GM23338 (cell line): Measurements from ENCODE around the gene CCL23. TPM values are rescaled to one million over a fixed set of nuclear protein-coding genes. Genes with fewer than 3 reads are reported as not detected.

Experiments
- ATAC-seq: fragments of 200-7000 bp; cut with Tn5 transposase; 3 replicates; pipeline ENCODE4 v1.9.1; 2020
- DNase-seq: peaks from one replicate; pipeline ENCODE4 v3.0.0-alpha.2; 2015; ENCODE audit warnings: low spot score
- H2AFZ ChIP-seq: fragments of 200-600 bp; sonication (generic); 2 replicates; pipeline ENCODE4 v1.8.0; 2016; ENCODE audit warnings: antibody characterized with exemption, mild to moderate bottlenecking, moderate library complexity
- H3F3A ChIP-seq: fragments of 200-600 bp; sonication (generic); replicated peaks from 2 replicates; pipeline ENCODE4 v1.8.0; 2017; ENCODE audit warnings: antibody characterized with exemption, mixed run types, low read depth
- H3K27ac ChIP-seq: fragments of 200-600 bp; sonication (generic); 2 replicates; pipeline ENCODE4 v1.6.1; 2016; ENCODE audit warnings: low read depth
- H3K27me3 ChIP-seq: fragments of 200-600 bp; sonication (generic); 2 replicates; pipeline ENCODE4 v1.8.0; 2016; ENCODE audit warnings: mild to moderate bottlenecking, mixed run types, moderate library complexity; ENCODE audit not compliant: insufficient read depth
- H3K36me3 ChIP-seq: fragments of 200-600 bp; sonication (generic); 2 replicates; pipeline ENCODE4 v1.8.0; 2016; ENCODE audit warnings: mild to moderate bottlenecking; ENCODE audit not compliant: insufficient read depth
- H3K4me1 ChIP-seq: fragments of 200-600 bp; sonication (generic); 2 replicates; pipeline ENCODE4 v1.8.0; 2016; ENCODE audit warnings: mild to moderate bottlenecking, moderate library complexity; ENCODE audit not compliant: insufficient read depth
- H3K4me2 ChIP-seq: fragments of 200-600 bp; sonication (generic); 2 replicates; pipeline ENCODE4 v1.7.1; 2017; ENCODE audit warnings: mixed run types
- H3K4me3 ChIP-seq: fragments of 200-600 bp; sonication (generic); 2 replicates; pipeline ENCODE4 v1.6.1; 2016; ENCODE audit warnings: mixed run types
- H3K79me2 ChIP-seq: fragments of 200-600 bp; sonication (generic); replicated peaks from 2 replicates; pipeline ENCODE4 v1.8.0; 2017; ENCODE audit warnings: mild to moderate bottlenecking; ENCODE audit not compliant: insufficient read depth
- H3K9me2 ChIP-seq: fragments of 200-600 bp; sonication (generic); 2 replicates; pipeline ENCODE4 v1.8.0; 2017; ENCODE audit not compliant: insufficient read depth
- H4K20me1 ChIP-seq: fragments of 200-600 bp; sonication (generic); replicated peaks from 2 replicates; pipeline ENCODE4 v1.8.0; 2017; ENCODE audit warnings: mild to moderate bottlenecking; ENCODE audit not compliant: insufficient read depth
- H3K27ac Mint-ChIP-seq: 2 replicates; pipeline ENCODE4 v1.8.0; 2020; ENCODE audit warnings: inconsistent platforms, mild to moderate bottlenecking, moderate library complexity, mixed read lengths
- H3K27me3 Mint-ChIP-seq: 3 replicates; pipeline ENCODE4 v1.8.0; 2022; ENCODE audit warnings: low read depth, mild to moderate bottlenecking, moderate library complexity, mixed read lengths, inconsistent platforms; ENCODE audit not compliant: insufficient read depth, poor library complexity
- H3K36me3 Mint-ChIP-seq: 3 replicates; pipeline ENCODE4 v1.8.0; 2021; ENCODE audit warnings: low read depth, mild to moderate bottlenecking, inconsistent platforms, moderate library complexity, mixed read lengths
- H3K4me1 Mint-ChIP-seq: 3 replicates; pipeline ENCODE4 v1.8.0; 2020; ENCODE audit warnings: mild to moderate bottlenecking, inconsistent platforms, mixed read lengths
- H3K4me3 Mint-ChIP-seq: 3 replicates; pipeline ENCODE4 v1.8.0; 2021; ENCODE audit warnings: moderate library complexity, mild to moderate bottlenecking, inconsistent platforms, mixed read lengths
- H3K9me3 Mint-ChIP-seq: 3 replicates; pipeline ENCODE4 v1.8.0; 2020; ENCODE audit warnings: moderate library complexity, mild to moderate bottlenecking, inconsistent platforms, mixed read lengths
- CREB1 ChIP-seq: fragments of 250-450 bp; sonication (Bioruptor Pico); IDR thresholded peaks from 2 replicates; pipeline ENCODE4 v1.5.0; 2020; ENCODE audit warnings: low read depth, mild to moderate bottlenecking, moderate library complexity
- EZH2 ChIP-seq: fragments of 200-600 bp; sonication (generic); IDR thresholded peaks from one replicate; pipeline ENCODE4 v1.8.0; 2017; ENCODE audit warnings: antibody characterized with exemption, mild to moderate bottlenecking, low read depth; ENCODE audit not compliant: unreplicated experiment
- EZH2phosphoT487 ChIP-seq: fragments of 200-600 bp; sonication (generic); IDR thresholded peaks from one replicate; pipeline ENCODE4 v1.8.1; 2018; ENCODE audit warnings: antibody characterized with exemption; ENCODE audit not compliant: unreplicated experiment
- STAT1 ChIP-seq: IDR thresholded peaks from one replicate; pipeline ENCODE4 v1.6.1; 2016; ENCODE audit warnings: antibody characterized with exemption; ENCODE audit not compliant: unreplicated experiment
- ZNF114 ChIP-seq: fragments of 250-450 bp; sonication (Bioruptor Pico); IDR thresholded peaks from 2 replicates; pipeline ENCODE4 v1.5.0; 2020; ENCODE audit warnings: mild to moderate bottlenecking, moderate library complexity
- ZNF331 ChIP-seq: fragments of 250-450 bp; sonication (Bioruptor Pico); IDR thresholded peaks from 2 replicates; pipeline ENCODE4 v1.5.0; 2020; ENCODE audit warnings: low read depth, mild to moderate bottlenecking, moderate library complexity
- polyA plus RNA-seq: library from polyadenylated mRNA; unstranded; fragments of >200 nt; fragmentation: Nextera tagmentation; extraction: Ambion mirVana; gene quantifications from 2 replicates; pipeline ENCODE4 v1.2.1, GENCODE V29; 2016
- total RNA-seq: library from RNA; depleted of rRNA; stranded (reverse); fragments of >200 nt; shearing (Covaris generic); gene quantifications from 2 replicates; pipeline ENCODE4 v1.2.3, GENCODE V29; 2014
- TF ChIP-seq, protein P1 (sequence below): fragments of 250-450 bp; sonication (Bioruptor Pico); IDR thresholded peaks from 2 replicates; pipeline ENCODE4 v1.5.0; 2020; ENCODE audit warnings: mild to moderate bottlenecking, moderate library complexity
- TF ChIP-seq, protein P2 (sequence below), 2 experiments: fragments of 200-600 bp in 1 of 2; sonication (generic) in 1 of 2; conservative IDR thresholded peaks; 2 replicates each; pipeline versions ENCODE4 v1.5.1 to v1.6.1; 2016 to 2017; ENCODE audit warnings: antibody characterized with exemption in 2 of 2, low read depth in 2 of 2, mild to moderate bottlenecking in 2 of 2, moderate library complexity in 1 of 2
- TF ChIP-seq, protein P3 (sequence below): IDR thresholded peaks from 2 replicates; pipeline ENCODE4 v1.6.1; 2016; ENCODE audit warnings: antibody characterized with exemption
- TF ChIP-seq, protein P4 (sequence below): IDR thresholded peaks from one replicate; pipeline ENCODE4 v1.6.1; 2018; ENCODE audit warnings: antibody characterized with exemption; ENCODE audit not compliant: unreplicated experiment

The CCL23 gene
- total and polyA plus RNA-seq, 2 experiments from 2014 or later, result not detected

DNA sequence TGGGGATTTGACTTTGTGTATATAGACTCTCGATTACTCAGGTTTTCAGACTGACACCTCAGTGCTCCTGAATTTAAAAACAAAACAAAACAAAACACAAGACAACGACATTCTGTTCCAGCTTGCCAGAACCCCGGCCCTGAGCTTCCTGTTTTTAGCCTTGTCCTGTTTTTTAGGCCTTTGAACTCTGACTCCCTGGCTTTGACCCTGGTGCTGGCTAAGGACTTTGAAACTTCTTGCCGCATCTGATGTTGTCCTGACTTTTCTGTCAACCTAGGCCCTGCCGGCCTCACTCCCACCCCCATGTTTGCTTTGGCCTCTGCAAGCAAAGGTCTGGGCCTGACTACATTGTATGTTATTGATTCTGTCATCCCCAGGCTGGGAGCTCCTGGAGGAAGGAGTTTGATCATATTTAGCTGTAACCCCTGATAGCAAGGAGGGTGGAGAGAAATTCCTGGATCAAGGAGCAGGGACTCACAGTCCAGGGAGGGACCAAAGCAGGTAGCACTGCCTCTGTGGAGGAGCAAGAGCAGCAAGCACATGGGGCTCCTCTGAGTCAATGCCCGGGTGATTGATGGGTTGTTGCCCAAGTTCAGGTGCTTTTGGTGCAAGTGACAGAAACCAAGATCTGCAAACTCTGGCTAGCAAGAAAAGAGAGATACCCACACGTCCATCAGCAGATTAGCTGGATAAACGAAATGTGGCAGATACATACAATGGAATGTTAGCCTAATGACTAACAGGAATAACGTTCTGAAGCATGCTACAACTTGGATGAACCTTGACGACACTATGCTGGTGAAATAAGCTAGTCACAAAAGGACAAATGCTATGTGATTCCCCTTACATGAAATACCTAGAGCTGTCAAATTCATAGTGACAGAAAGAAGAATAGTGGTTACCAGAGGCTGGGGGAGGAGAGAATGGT is 44.2 kb downstream of the CCL23 start (continued):
- TF ChIP-seq, protein P1, sequence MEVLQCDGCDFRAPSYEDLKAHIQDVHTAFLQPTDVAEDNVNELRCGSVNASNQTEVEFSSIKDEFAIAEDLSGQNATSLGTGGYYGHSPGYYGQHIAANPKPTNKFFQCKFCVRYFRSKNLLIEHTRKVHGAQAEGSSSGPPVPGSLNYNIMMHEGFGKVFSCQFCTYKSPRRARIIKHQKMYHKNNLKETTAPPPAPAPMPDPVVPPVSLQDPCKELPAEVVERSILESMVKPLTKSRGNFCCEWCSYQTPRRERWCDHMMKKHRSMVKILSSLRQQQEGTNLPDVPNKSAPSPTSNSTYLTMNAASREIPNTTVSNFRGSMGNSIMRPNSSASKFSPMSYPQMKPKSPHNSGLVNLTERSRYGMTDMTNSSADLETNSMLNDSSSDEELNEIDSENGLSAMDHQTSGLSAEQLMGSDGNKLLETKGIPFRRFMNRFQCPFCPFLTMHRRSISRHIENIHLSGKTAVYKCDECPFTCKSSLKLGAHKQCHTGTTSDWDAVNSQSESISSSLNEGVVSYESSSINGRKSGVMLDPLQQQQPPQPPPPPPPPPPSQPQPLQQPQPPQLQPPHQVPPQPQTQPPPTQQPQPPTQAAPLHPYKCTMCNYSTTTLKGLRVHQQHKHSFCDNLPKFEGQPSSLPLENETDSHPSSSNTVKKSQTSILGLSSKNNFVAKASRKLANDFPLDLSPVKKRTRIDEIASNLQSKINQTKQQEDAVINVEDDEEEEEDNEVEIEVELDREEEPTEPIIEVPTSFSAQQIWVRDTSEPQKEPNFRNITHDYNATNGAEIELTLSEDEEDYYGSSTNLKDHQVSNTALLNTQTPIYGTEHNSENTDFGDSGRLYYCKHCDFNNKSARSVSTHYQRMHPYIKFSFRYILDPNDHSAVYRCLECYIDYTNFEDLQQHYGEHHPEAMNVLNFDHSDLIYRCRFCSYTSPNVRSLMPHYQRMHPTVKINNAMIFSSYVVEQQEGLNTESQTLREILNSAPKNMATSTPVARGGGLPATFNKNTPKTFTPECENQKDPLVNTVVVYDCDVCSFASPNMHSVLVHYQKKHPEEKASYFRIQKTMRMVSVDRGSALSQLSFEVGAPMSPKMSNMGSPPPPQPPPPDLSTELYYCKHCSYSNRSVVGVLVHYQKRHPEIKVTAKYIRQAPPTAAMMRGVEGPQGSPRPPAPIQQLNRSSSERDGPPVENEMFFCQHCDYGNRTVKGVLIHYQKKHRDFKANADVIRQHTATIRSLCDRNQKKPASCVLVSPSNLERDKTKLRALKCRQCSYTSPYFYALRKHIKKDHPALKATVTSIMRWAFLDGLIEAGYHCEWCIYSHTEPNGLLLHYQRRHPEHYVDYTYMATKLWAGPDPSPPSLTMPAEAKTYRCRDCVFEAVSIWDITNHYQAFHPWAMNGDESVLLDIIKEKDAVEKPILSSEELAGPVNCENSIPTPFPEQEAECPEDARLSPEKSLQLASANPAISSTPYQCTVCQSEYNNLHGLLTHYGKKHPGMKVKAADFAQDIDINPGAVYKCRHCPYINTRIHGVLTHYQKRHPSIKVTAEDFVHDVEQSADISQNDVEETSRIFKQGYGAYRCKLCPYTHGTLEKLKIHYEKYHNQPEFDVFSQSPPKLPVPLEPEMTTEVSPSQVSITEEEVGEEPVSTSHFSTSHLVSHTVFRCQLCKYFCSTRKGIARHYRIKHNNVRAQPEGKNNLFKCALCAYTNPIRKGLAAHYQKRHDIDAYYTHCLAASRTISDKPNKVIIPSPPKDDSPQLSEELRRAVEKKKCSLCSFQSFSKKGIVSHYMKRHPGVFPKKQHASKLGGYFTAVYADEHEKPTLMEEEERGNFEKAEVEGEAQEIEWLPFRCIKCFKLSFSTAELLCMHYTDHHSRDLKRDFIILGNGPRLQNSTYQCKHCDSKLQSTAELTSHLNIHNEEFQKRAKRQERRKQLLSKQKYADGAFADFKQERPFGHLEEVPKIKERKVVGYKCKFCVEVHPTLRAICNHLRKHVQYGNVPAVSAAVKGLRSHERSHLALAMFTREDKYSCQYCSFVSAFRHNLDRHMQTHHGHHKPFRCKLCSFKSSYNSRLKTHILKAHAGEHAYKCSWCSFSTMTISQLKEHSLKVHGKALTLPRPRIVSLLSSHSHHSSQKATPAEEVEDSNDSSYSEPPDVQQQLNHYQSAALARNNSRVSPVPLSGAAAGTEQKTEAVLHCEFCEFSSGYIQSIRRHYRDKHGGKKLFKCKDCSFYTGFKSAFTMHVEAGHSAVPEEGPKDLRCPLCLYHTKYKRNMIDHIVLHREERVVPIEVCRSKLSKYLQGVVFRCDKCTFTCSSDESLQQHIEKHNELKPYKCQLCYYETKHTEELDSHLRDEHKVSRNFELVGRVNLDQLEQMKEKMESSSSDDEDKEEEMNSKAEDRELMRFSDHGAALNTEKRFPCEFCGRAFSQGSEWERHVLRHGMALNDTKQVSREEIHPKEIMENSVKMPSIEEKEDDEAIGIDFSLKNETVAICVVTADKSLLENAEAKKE (CRISPR knock-in tag), result no peak
- TF ChIP-seq CREB1 (CRISPR knock-in tag), result no peak
- TF ChIP-seq STAT1, result no peak

DNA sequence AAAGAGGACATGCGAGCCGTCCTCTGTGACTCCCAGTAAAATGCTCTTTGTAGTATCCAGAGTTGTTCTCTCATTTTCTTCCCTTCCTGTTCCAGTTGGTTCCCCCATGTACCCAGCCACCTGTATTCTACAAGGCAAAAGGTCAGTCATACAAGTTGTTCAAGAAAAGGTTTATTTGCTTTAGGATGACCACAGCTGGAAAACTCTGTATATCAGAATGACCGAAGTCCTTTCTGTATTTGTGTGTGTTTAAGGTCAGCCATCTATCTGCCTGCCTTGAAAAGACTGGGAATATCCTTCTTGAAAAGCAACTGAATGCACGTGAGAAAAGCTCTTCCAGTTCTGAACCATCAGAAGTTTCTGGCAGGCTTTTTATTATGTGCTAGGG is 44.8 kb downstream of the CCL23 start:
- Histone ChIP-seq H3K27me3 (no peaks in the 10 kb centered on the region), H3K4me1 (0 out of 2 replicates have a peak, but pooled peaks cover 4% of the 10 kb centered on the region), H3K36me3 (no peaks in the 10 kb centered on the region), H3F3A (no peaks in the 10 kb centered on the region), H3K4me3 (no peak overlapping the region), H3K4me2 (no peak overlapping the region), H3K27ac (no peak overlapping the region), H3K9me2 (no peaks in the 10 kb centered on the region), H4K20me1 (no peaks in the 10 kb centered on the region), H3K79me2 (no peaks in the 10 kb centered on the region), H2AFZ (no peak overlapping the region)
- no peak overlapping the region for H3K27ac Mint-ChIP-seq
- H3K4me1 Mint-ChIP-seq, result peaks cover 3% of the 10 kb centered on the region; the same call in 1 of the 3 replicates
- no peak overlapping the region for H3K4me3 Mint-ChIP-seq
- H3K27me3 Mint-ChIP-seq, result peaks cover 2% of the 10 kb centered on the region
- no peaks in the 10 kb centered on the region for H3K9me3 Mint-ChIP-seq
- H3K36me3 Mint-ChIP-seq, result no peaks in the 10 kb centered on the region
- ATAC-seq (no peak), DNase-seq (no peak)
- no peak for TF ChIP-seq EZH2phosphoT487
- TF ChIP-seq ZNF114, result no peak
- no peak for TF ChIP-seq ZNF331 (CRISPR knock-in tag)
- TF ChIP-seq, protein P2, sequence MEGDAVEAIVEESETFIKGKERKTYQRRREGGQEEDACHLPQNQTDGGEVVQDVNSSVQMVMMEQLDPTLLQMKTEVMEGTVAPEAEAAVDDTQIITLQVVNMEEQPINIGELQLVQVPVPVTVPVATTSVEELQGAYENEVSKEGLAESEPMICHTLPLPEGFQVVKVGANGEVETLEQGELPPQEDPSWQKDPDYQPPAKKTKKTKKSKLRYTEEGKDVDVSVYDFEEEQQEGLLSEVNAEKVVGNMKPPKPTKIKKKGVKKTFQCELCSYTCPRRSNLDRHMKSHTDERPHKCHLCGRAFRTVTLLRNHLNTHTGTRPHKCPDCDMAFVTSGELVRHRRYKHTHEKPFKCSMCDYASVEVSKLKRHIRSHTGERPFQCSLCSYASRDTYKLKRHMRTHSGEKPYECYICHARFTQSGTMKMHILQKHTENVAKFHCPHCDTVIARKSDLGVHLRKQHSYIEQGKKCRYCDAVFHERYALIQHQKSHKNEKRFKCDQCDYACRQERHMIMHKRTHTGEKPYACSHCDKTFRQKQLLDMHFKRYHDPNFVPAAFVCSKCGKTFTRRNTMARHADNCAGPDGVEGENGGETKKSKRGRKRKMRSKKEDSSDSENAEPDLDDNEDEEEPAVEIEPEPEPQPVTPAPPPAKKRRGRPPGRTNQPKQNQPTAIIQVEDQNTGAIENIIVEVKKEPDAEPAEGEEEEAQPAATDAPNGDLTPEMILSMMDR (conservative IDR thresholded peaks at IDR 0.05; ENCODE audit: low read depth in 2 of 2), result no peak
- no peak for TF ChIP-seq EZH2
- no peak for TF ChIP-seq STAT1
- TF ChIP-seq, protein P3, sequence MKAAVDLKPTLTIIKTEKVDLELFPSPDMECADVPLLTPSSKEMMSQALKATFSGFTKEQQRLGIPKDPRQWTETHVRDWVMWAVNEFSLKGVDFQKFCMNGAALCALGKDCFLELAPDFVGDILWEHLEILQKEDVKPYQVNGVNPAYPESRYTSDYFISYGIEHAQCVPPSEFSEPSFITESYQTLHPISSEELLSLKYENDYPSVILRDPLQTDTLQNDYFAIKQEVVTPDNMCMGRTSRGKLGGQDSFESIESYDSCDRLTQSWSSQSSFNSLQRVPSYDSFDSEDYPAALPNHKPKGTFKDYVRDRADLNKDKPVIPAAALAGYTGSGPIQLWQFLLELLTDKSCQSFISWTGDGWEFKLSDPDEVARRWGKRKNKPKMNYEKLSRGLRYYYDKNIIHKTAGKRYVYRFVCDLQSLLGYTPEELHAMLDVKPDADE, result no peak
- TF ChIP-seq, protein P4, sequence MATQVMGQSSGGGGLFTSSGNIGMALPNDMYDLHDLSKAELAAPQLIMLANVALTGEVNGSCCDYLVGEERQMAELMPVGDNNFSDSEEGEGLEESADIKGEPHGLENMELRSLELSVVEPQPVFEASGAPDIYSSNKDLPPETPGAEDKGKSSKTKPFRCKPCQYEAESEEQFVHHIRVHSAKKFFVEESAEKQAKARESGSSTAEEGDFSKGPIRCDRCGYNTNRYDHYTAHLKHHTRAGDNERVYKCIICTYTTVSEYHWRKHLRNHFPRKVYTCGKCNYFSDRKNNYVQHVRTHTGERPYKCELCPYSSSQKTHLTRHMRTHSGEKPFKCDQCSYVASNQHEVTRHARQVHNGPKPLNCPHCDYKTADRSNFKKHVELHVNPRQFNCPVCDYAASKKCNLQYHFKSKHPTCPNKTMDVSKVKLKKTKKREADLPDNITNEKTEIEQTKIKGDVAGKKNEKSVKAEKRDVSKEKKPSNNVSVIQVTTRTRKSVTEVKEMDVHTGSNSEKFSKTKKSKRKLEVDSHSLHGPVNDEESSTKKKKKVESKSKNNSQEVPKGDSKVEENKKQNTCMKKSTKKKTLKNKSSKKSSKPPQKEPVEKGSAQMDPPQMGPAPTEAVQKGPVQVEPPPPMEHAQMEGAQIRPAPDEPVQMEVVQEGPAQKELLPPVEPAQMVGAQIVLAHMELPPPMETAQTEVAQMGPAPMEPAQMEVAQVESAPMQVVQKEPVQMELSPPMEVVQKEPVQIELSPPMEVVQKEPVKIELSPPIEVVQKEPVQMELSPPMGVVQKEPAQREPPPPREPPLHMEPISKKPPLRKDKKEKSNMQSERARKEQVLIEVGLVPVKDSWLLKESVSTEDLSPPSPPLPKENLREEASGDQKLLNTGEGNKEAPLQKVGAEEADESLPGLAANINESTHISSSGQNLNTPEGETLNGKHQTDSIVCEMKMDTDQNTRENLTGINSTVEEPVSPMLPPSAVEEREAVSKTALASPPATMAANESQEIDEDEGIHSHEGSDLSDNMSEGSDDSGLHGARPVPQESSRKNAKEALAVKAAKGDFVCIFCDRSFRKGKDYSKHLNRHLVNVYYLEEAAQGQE, result no peak
